ENCODE results near the gene TEX29.

GRCh38 chr13:111361046-111361872 is 40.8 kb downstream of the TEX29 start:
- TF ChIP-seq CTCF (IDR thresholded peaks at IDR 0.05; ENCODE audit: insufficient read depth, low read length, poor library complexity, severe bottlenecking), result no peak
- TF ChIP-seq EZH2phosphoT487 (conservative IDR thresholded peaks at IDR 0.05; ENCODE audit: low read length), result no peak

Measured in SU-DHL-6 (cell line).